OCI-LY7 (cell line): ENCODE measurements around the gene ADAMTS17. TPM values are rescaled to one million over a fixed set of nuclear protein-coding genes. Genes with fewer than 3 reads are reported as not detected.

Experiments
- BruUV-seq: library from RNA; stranded (reverse); fragments of 400-500 nt; replicated peaks from 2 replicates; lab custom pipeline; 2021; lab: Mats Ljungman, UMichigan
- CTCF ChIA-PET: fragments of 300-600 bp; sonication (Branson Sonifier 250); formaldehyde crosslinking; loops from one replicate; lab custom pipeline; 2022; ENCODE audit warnings: antibody characterized with exemption; ENCODE audit not compliant: unreplicated experiment; lab: Charles Lee
- POLR2A ChIA-PET: fragments of 300-600 bp; sonication (Branson Sonifier 250); formaldehyde crosslinking; loops from one replicate; lab custom pipeline; 2022; ENCODE audit warnings: antibody characterized with exemption; lab: Charles Lee
- DNase-seq: peaks from one replicate; pipeline ENCODE4 v3.0.0-alpha.2; 2015; ENCODE audit warnings: low spot score
- H2AFZ ChIP-seq: fragments of 200-600 bp; sonication (generic), shearing (Covaris generic); 2 replicates; pipeline ENCODE4 v1.6.1; 2014; ENCODE audit warnings: mild to moderate bottlenecking, antibody characterized with exemption, low read length, moderate library complexity
- H3K27ac ChIP-seq: fragments of 200-600 bp; sonication (generic); 2 replicates; pipeline ENCODE4 v1.5.1; 2014; ENCODE audit warnings: mixed run types, low read depth, mild to moderate bottlenecking, moderate library complexity, low read length, inconsistent platforms; ENCODE audit not compliant: poor library complexity, severe bottlenecking
- H3K36me3 ChIP-seq: fragments of 200-600 bp; sonication (generic); 2 replicates; pipeline ENCODE4 v1.6.1; 2014; ENCODE audit warnings: mild to moderate bottlenecking, antibody characterized with exemption, low read length, moderate library complexity, mixed read lengths; ENCODE audit not compliant: insufficient read depth
- H3K4me1 ChIP-seq: fragments of 200-600 bp; sonication (generic); 2 replicates; pipeline ENCODE4 v1.5.1; 2014; ENCODE audit warnings: mild to moderate bottlenecking, low read length; ENCODE audit not compliant: insufficient read depth, poor library complexity, severe bottlenecking
- H3K4me2 ChIP-seq: fragments of 200-600 bp; sonication (generic); 2 replicates; pipeline ENCODE4 v1.6.1; 2014; ENCODE audit warnings: mild to moderate bottlenecking, low read length
- H3K4me3 ChIP-seq: fragments of 200-600 bp; sonication (generic); 2 replicates; pipeline ENCODE4 v1.5.1; 2014; ENCODE audit warnings: mild to moderate bottlenecking, low read depth, low read length; ENCODE audit not compliant: poor library complexity, severe bottlenecking
- H3K79me2 ChIP-seq: fragments of 200-600 bp; sonication (generic); 2 replicates; pipeline ENCODE4 v1.6.1; 2016; ENCODE audit warnings: low read depth, mild to moderate bottlenecking, low read length, moderate library complexity, mixed read lengths; ENCODE audit not compliant: insufficient read depth
- H3K9me2 ChIP-seq: fragments of 200-600 bp; sonication (generic); 2 replicates; pipeline ENCODE4 v1.6.1; 2016; ENCODE audit warnings: mild to moderate bottlenecking, low read length, mixed read lengths; ENCODE audit not compliant: insufficient read depth
- H3K9me3 ChIP-seq: fragments of 200-600 bp; sonication (generic); 2 replicates; pipeline ENCODE4 v1.6.1; 2014; ENCODE audit warnings: mild to moderate bottlenecking, mixed run types, low read length, mixed read lengths
- H4K20me1 ChIP-seq: fragments of 200-600 bp; sonication (generic); 2 replicates; pipeline ENCODE4 v1.6.1; 2014; ENCODE audit warnings: mild to moderate bottlenecking, antibody characterized with exemption, low read length, moderate library complexity, mixed read lengths; ENCODE audit not compliant: insufficient read depth
- EZH2phosphoT487 ChIP-seq: fragments of 200-600 bp; sonication (generic); IDR thresholded peaks from 2 replicates; pipeline ENCODE4 v1.6.1; 2018; ENCODE audit warnings: low read depth, borderline replicate concordance, mild to moderate bottlenecking, mixed run types, antibody characterized with exemption, low read length, moderate library complexity, mixed read lengths
- intact Hi-C: fragments of 100-400 bp; cut with micrococcal nuclease; formaldehyde crosslinking; loops from one replicate; pipeline ENCODE4 v1.10.0; 2022; ENCODE audit not compliant: unreplicated experiment
- total RNA-seq, 2 experiments: library from RNA; depleted of rRNA in 1 of 2; stranded (reverse); fragments of >200 nt in 1 of 2; shearing (Covaris generic) in 1 of 2; gene quantifications; 2 replicates each; pipeline ENCODE4 v1.2.3, GENCODE V29; 2014 to 2022
- TF ChIP-seq, protein P1 (sequence below): fragments of 200-600 bp; sonication (generic); conservative IDR thresholded peaks from 2 replicates; pipeline ENCODE4 v1.5.1; 2014; ENCODE audit warnings: mild to moderate bottlenecking, antibody characterized with exemption, low read length, moderate library complexity, mixed read lengths

ADAMTS17 gene
- total RNA-seq, 2 experiments from 2014 or later, result not detected

DNA sequence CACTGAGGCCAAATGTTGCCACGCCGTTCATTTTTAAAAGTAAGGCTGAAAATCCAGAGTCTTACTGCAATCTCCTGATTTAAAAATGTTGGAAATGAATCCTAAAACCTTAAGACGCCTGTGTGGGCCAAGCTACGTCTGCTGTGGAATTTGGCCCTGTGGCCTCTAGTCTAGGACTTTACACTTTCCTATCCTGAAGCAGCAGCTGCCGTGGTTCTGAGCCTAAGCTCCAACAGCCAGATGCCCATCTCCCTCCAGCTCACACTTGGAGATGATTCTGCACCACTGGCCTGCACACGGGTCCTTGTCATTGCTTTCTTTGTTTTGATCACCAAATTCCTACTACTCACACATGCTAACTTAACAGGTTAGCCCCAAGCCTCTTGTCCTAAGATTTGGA is 322.2 kb downstream of the ADAMTS17 start:
- no TSS peak for BruUV-seq

GRCh38 chr15:100018191-100018590 is 323.6 kb downstream of the ADAMTS17 start:
- CTCF ChIA-PET, result no interaction called here
- DNase-seq, result no peak
- TF ChIP-seq, protein P1, sequence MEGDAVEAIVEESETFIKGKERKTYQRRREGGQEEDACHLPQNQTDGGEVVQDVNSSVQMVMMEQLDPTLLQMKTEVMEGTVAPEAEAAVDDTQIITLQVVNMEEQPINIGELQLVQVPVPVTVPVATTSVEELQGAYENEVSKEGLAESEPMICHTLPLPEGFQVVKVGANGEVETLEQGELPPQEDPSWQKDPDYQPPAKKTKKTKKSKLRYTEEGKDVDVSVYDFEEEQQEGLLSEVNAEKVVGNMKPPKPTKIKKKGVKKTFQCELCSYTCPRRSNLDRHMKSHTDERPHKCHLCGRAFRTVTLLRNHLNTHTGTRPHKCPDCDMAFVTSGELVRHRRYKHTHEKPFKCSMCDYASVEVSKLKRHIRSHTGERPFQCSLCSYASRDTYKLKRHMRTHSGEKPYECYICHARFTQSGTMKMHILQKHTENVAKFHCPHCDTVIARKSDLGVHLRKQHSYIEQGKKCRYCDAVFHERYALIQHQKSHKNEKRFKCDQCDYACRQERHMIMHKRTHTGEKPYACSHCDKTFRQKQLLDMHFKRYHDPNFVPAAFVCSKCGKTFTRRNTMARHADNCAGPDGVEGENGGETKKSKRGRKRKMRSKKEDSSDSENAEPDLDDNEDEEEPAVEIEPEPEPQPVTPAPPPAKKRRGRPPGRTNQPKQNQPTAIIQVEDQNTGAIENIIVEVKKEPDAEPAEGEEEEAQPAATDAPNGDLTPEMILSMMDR, result no peak
- TF ChIP-seq EZH2phosphoT487, result no peak
- H3K4me2 ChIP-seq, result no peak overlapping the region
- POLR2A ChIA-PET, result no interaction called here
- H3K9me2 ChIP-seq, result no peaks in the 10 kb centered on the region
- BruUV-seq, result no TSS peak
- intact Hi-C loops, result no loop called here
- H3K79me2 ChIP-seq, result no peaks in the 10 kb centered on the region
- no peaks in the 10 kb centered on the region for H3K4me1 ChIP-seq
- no peaks in the 10 kb centered on the region for H3K36me3 ChIP-seq
- no peak overlapping the region for H2AFZ ChIP-seq
- H3K4me3 ChIP-seq, result no peak overlapping the region
- H3K9me3 ChIP-seq, result no peaks in the 10 kb centered on the region
- H3K27ac ChIP-seq, result no peak overlapping the region
- no peaks in the 10 kb centered on the region for H4K20me1 ChIP-seq

More for the DNA sequence above, 322.2 kb downstream of the ADAMTS17 start:
- ChIA-PET CTCF (no interaction called here), POLR2A (no interaction called here)
- Histone ChIP-seq H3K9me2 (no peaks in the 10 kb centered on the region), H4K20me1 (no peaks in the 10 kb centered on the region), H3K4me1 (no peaks in the 10 kb centered on the region), H3K9me3 (no peaks in the 10 kb centered on the region), H3K36me3 (no peaks in the 10 kb centered on the region), H3K4me3 (no peak overlapping the region), H3K4me2 (no peak overlapping the region), H3K79me2 (no peaks in the 10 kb centered on the region), H2AFZ (no peak overlapping the region), H3K27ac (no peak overlapping the region)
- TF ChIP-seq, protein P1, result no peak
- no peak for TF ChIP-seq EZH2phosphoT487
- intact Hi-C loops, result no loop called here
- DNase-seq, result no peak

DNA sequence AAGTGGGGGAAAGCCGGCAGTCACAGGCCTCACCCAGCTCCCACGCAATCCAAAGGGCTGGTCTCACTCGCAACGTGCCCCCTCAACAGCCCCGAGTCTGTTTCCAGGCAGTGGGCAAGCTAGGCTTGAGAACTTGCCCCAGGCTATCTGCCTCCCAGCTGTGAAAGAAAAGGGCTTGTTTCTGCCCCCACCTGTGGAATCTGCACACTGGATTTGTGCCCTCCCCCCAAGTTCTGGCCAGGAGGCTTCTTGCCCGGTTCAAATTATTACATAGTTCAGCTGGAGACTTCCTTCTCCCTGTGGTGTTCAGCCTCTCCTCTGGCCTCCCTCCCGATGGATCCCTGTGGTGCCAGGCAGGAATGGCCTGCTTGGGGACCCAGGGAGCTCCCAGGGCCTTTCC is 324.6 kb downstream of the ADAMTS17 start:
- H2AFZ ChIP-seq, result no peak overlapping the region
- intact Hi-C loops, result no loop called here
- no peak overlapping the region for H3K4me2 ChIP-seq
- no peaks in the 10 kb centered on the region for H3K36me3 ChIP-seq
- no peak for TF ChIP-seq EZH2phosphoT487
- TF ChIP-seq, protein P1, result no peak
- H4K20me1 ChIP-seq, result no peaks in the 10 kb centered on the region
- ChIA-PET POLR2A (no interaction called here), CTCF (no interaction called here)
- H3K4me3 ChIP-seq, result no peak overlapping the region
- H3K4me1 ChIP-seq, result no peaks in the 10 kb centered on the region
- H3K79me2 ChIP-seq, result no peaks in the 10 kb centered on the region
- no peaks in the 10 kb centered on the region for H3K9me2 ChIP-seq
- no peaks in the 10 kb centered on the region for H3K9me3 ChIP-seq
- no peak for DNase-seq
- H3K27ac ChIP-seq, result no peak overlapping the region
- no TSS peak for BruUV-seq
